Lung (tissue), 16 donors: ENCODE measurements around the gene AQP6. TPM values are rescaled to one million over a fixed set of nuclear protein-coding genes. Genes with fewer than 3 reads are reported as not detected.

Source experiments
- ATAC-seq: fragments of 200-7000 bp; cut with Tn5 transposase; one replicate; pipeline ENCODE4 v1.9.1; 2020; ENCODE audit warnings: moderate number of reproducible peaks; ENCODE audit not compliant: insufficient read depth, low FRiP score
- DNase-seq, 3 donors: peaks; one replicate each; pipeline ENCODE4 v3.0.0-alpha.2; 2013 to 2017
- H3K27ac ChIP-seq, 2 donors: one replicate each; pipeline ENCODE4 v1.5.1; 2013; ENCODE audit warnings: mild to moderate bottlenecking in 2 of 2, moderate library complexity in 2 of 2, control low read depth in 1 of 2, inconsistent platforms in 1 of 2, low read depth in 1 of 2, low read length in 1 of 2
- H3K27me3 ChIP-seq, 3 donors: one replicate each; pipeline ENCODE4 v1.5.1; 2013; ENCODE audit warnings: low read length in 2 of 3; ENCODE audit not compliant: control insufficient read depth in 3 of 3, insufficient read depth in 3 of 3
- H3K36me3 ChIP-seq, 4 donors: one replicate each; pipeline ENCODE4 v1.5.1; 2013; ENCODE audit warnings: low read length in 4 of 4, mild to moderate bottlenecking in 1 of 4, moderate library complexity in 1 of 4; ENCODE audit not compliant: control insufficient read depth in 4 of 4, insufficient read depth in 4 of 4
- H3K4me1 ChIP-seq, 5 donors: one replicate each; pipeline ENCODE4 v1.5.1; 2013; ENCODE audit warnings: low read length in 5 of 5, mild to moderate bottlenecking in 2 of 5, moderate library complexity in 1 of 5; ENCODE audit not compliant: control insufficient read depth in 5 of 5, insufficient read depth in 5 of 5
- H3K4me3 ChIP-seq: one replicate; pipeline ENCODE4 v1.5.1; 2013; ENCODE audit warnings: mild to moderate bottlenecking, control low read depth, moderate library complexity
- H3K9ac ChIP-seq, 2 donors: one replicate each; pipeline ENCODE4 v1.5.1; 2013; ENCODE audit warnings: low read length in 2 of 2, control low read depth in 1 of 2; ENCODE audit not compliant: insufficient read depth in 1 of 2
- H3K9me3 ChIP-seq, 4 donors: one replicate each; pipeline ENCODE4 v1.5.1; 2013; ENCODE audit warnings: low read length in 3 of 4, mild to moderate bottlenecking in 1 of 4, moderate library complexity in 1 of 4; ENCODE audit not compliant: control insufficient read depth in 4 of 4, insufficient read depth in 3 of 4
- CTCF ChIP-seq: IDR thresholded peaks from 2 replicates; pipeline ENCODE4 v1.5.1; 2012; ENCODE audit warnings: mild to moderate bottlenecking; ENCODE audit errors: control extremely low read depth, extremely low read depth
- WGBS, 2 donors: extraction: QIAGEN DNeasy Blood & Tissue Kit; methylation state at CpG; one replicate each; pipeline ENCODE4 v1.1.7; 2013; 5-methylcytosine and 5-hydroxymethylcytosine counted together
- long read RNA-seq, 5 donors: transcript quantifications; one replicate each; lab custom pipeline, GENCODE V29; 2026
- polyA plus RNA-seq, 2 donors: library from polyadenylated mRNA; stranded (reverse); fragments of 200-250 nt; gene quantifications; one replicate each; pipeline ENCODE4 v1.2.1, GENCODE V29; 2013
- total RNA-seq, 2 donors: library from RNA; depleted of rRNA in 1 of 2; stranded (reverse); fragments of >200 nt in 1 of 2; gene quantifications; one replicate each; pipeline ENCODE4 v1.2.1, GENCODE V29; 2014 to 2021
- donor health status: control.
- donor health status: control.
- donor health status: Bipolar disorder and iron deficiency.
- donor health status: healthy.
- donor health status: DM: yes; HTN: yes; CAD: no.

AQP6 gene
- total RNA-seq (under 1 TPM; 0.31 to 0.40 TPM), polyA plus RNA-seq (under 1 TPM; 0.03 to 0.06 TPM)
- long read RNA-seq, donor 1, result 0 reads
- long read RNA-seq, donor 2, result 0 reads
- long read RNA-seq, donor 3, result 0 reads
- long read RNA-seq, donor 4, result 0 reads
- long read RNA-seq, donor 5, result 0 reads

- WGBS, 2 donors, result 90 to 91% methylated on average over 18 of the region's 18 CpGs
- no peak for ATAC-seq
- no peak for DNase-seq
Observed at GRCh38 chr12:49972641-49973360, at the start of gene AQP6. AQP6 (plus strand) TSS chr12:49972947; CDS start chr12:49973174, 227 bp downstream.

GRCh38 chr12:49923035-49923644, 49.6 kb upstream of the AQP6 start:
- Histone ChIP-seq H3K27ac (no peak overlapping the region), H3K9me3 (no peaks in the 10 kb centered on the region), H3K4me1 (peaks cover 0 to 7% (median 0%) of the 10 kb centered on the region in 5 donors), H3K9ac (no peak overlapping the region), H3K27me3 (no peaks in the 10 kb centered on the region), H3K36me3 (no peaks in the 10 kb centered on the region), H3K4me3 (no peak overlapping the region)
- ATAC-seq (no peak), DNase-seq (no peak)
- TF ChIP-seq CTCF, result no peak
- 83 to 87% methylated on average over 7 of the region's 7 CpGs for WGBS, 2 donors

More at GRCh38 chr12:49972641-49973360, at the start of gene AQP6:
- Histone ChIP-seq H3K4me3 (no peak within 1 kb of the TSS), H3K27me3 (peaks cover 0 to 26% (median 3%) of the 10 kb centered on the region in 3 donors), H3K27ac (no peak within 1 kb of the TSS), H3K9ac (no peak within 1 kb of the TSS), H3K36me3 (no peaks in the 10 kb centered on the region), H3K9me3 (no peaks in the 10 kb centered on the region), H3K4me1 (peaks cover 0 to 14% (median 0%) of the 10 kb centered on the region in 5 donors)
- no peak for TF ChIP-seq CTCF

- H3K9ac ChIP-seq, result no peak overlapping the region
- 87 to 94% methylated on average over 15 of the region's 15 CpGs for WGBS, 2 donors
- no peak for DNase-seq
- no peak for TF ChIP-seq CTCF
- H3K27me3 ChIP-seq, result no peaks in the 10 kb centered on the region
- H3K36me3 ChIP-seq, result no peaks in the 10 kb centered on the region
- H3K9me3 ChIP-seq, result no peaks in the 10 kb centered on the region
- no peak for ATAC-seq
- H3K4me3 ChIP-seq, result no peak overlapping the region
- H3K27ac ChIP-seq, result no peak overlapping the region
- peaks cover 0 to 7% (median 0%) of the 10 kb centered on the region in 5 donors for H3K4me1 ChIP-seq
Observed at GRCh38 chr12:49923880-49924556, 48.7 kb upstream of the AQP6 start.
